ENCODE measurements around the gene MOGAT3. TPM values are rescaled to one million over a fixed set of nuclear protein-coding genes. Genes with fewer than 3 reads are reported as not detected.
A peak's percentile ranks its signal among the peaks of the same experiment; 100 is the strongest.

The MOGAT3 gene
- total RNA-seq, 1 experiment from 2014 or later = 0.81 TPM

DNA sequence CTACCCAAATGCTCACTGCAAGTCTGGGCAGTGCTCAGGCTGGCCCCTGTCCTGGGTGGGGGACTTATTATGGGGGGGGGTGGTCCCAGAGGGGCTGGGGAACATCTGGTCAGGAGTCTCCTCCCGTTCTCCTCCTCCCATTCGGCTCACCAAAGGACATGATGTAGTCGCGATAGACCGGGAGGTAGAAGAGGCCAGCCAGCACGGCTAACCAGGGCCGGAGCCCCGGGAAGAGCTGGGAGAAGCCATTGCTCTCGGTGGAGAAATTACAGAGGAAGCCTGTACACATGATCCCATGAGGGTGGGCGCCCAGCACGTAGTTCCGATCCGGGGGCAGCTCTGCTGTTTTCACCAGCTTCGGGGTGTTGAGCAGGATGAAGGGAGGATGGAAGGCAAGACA is 2.4 kb downstream of the MOGAT3 start (continued):
- TF ChIP-seq, protein P1, sequence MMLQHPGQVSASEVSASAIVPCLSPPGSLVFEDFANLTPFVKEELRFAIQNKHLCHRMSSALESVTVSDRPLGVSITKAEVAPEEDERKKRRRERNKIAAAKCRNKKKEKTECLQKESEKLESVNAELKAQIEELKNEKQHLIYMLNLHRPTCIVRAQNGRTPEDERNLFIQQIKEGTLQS (CRISPR knock-in tag; conservative IDR thresholded peaks at IDR 0.05) = no peak

DNA sequence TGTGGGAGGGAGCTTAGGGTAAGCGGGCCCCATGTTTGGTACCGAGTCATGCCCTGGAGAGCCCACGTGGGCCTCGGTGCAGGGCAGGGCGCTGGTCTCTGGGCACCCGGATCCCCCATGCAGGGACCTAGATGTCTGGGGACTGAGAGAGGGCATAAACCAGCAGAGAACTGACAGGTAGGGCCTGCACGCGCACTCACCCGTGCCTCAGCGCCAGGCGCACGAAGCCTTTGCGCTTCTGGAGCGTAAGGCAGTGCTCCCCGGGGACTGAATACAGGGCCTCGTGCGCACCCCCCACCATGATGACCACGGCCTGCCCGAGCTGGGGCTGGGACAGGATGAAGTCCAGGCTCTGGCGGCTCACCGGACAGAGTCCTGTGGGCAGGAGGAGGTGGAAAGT is 2.8 kb downstream of the MOGAT3 start:
- POLR2A ChIA-PET = no interaction called here
- peaks cover 15% of the 10 kb centered on the region for H3K27me3 Mint-ChIP-seq (ENCODE audit: low read depth)
- CTCF ChIA-PET = no interaction called here
- H3K27ac Mint-ChIP-seq = no peak overlapping the region
- no peaks in the 10 kb centered on the region for H3K9me3 Mint-ChIP-seq
- no peaks in the 10 kb centered on the region for H3K36me3 Mint-ChIP-seq
- H3K4me1 Mint-ChIP-seq = peaks cover 28% of the 10 kb centered on the region
- no peak overlapping the region for H3K4me3 Mint-ChIP-seq
- ATAC-seq = no peak
- DNase-seq (ENCODE audit: low spot score) = no peak
- TF ChIP-seq FOXP1 (CRISPR knock-in tag; IDR thresholded peaks at IDR 0.05; ENCODE audit: borderline replicate concordance) (peak; percentile 45; the same call in 1 of the 2 replicates), ATF2 (CRISPR knock-in tag; IDR thresholded peaks at IDR 0.05; ENCODE audit: borderline replicate concordance, low read depth) (no peak), SMAD3 (CRISPR knock-in tag; IDR thresholded peaks at IDR 0.05; ENCODE audit: borderline replicate concordance) (no peak)
- TF ChIP-seq, protein P2, sequence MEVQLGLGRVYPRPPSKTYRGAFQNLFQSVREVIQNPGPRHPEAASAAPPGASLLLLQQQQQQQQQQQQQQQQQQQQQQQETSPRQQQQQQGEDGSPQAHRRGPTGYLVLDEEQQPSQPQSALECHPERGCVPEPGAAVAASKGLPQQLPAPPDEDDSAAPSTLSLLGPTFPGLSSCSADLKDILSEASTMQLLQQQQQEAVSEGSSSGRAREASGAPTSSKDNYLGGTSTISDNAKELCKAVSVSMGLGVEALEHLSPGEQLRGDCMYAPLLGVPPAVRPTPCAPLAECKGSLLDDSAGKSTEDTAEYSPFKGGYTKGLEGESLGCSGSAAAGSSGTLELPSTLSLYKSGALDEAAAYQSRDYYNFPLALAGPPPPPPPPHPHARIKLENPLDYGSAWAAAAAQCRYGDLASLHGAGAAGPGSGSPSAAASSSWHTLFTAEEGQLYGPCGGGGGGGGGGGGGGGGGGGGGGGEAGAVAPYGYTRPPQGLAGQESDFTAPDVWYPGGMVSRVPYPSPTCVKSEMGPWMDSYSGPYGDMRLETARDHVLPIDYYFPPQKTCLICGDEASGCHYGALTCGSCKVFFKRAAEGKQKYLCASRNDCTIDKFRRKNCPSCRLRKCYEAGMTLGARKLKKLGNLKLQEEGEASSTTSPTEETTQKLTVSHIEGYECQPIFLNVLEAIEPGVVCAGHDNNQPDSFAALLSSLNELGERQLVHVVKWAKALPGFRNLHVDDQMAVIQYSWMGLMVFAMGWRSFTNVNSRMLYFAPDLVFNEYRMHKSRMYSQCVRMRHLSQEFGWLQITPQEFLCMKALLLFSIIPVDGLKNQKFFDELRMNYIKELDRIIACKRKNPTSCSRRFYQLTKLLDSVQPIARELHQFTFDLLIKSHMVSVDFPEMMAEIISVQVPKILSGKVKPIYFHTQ (CRISPR knock-in tag; IDR thresholded peaks at IDR 0.05) = no peak

- no peaks in the 10 kb centered on the region; the same call in 1 of the 2 replicates for H3K27me3 Mint-ChIP-seq (ENCODE audit: low read depth)
- H3K4me1 Mint-ChIP-seq = peaks cover 13% of the 10 kb centered on the region
- no peak overlapping the region for H3K27ac Mint-ChIP-seq
- no peaks in the 10 kb centered on the region for H3K9me3 Mint-ChIP-seq
- ChIA-PET POLR2A (interaction anchor here (0.6 kb wide), 1 partner anchor 112 kb away, joined by 3 read pairs; no protein-coding TSS in a partner anchor), CTCF (interaction anchor here (1.6 to 8.0 kb wide), 3 partner anchors 22 to 87 kb away, joined by 7 to 217 read pairs (median 16); no protein-coding TSS in a partner anchor)
- ATAC-seq (no peak), DNase-seq (ENCODE audit: low spot score) (no peak)
- H3K4me3 Mint-ChIP-seq = no peak overlapping the region
- no peaks in the 10 kb centered on the region for H3K36me3 Mint-ChIP-seq
- TF ChIP-seq HMGA2 (CRISPR knock-in tag; IDR thresholded peaks at IDR 0.05) (no peak), NR3C1 (CRISPR knock-in tag; conservative IDR thresholded peaks at IDR 0.05; ENCODE audit: low read depth) (no peak), GRHL2 (CRISPR knock-in tag; IDR thresholded peaks at IDR 0.05; ENCODE audit: insufficient replicate concordance, severe bottlenecking) (no peak), ZNF423 (CRISPR knock-in tag; IDR thresholded peaks at IDR 0.05) (no peak), ZNF416 (CRISPR knock-in tag; IDR thresholded peaks at IDR 0.05) (no peak), E2F4 (CRISPR knock-in tag; IDR thresholded peaks at IDR 0.05; ENCODE audit: borderline replicate concordance, low read depth) (no peak), GTF2I (CRISPR knock-in tag; conservative IDR thresholded peaks at IDR 0.05) (no peak), ESRRA (CRISPR knock-in tag; IDR thresholded peaks at IDR 0.05; ENCODE audit: borderline replicate concordance) (no peak), PRRX2 (CRISPR knock-in tag; IDR thresholded peaks at IDR 0.05) (no peak), GABPB1 (CRISPR knock-in tag; IDR thresholded peaks at IDR 0.05) (no peak), HMGXB4 (CRISPR knock-in tag; IDR thresholded peaks at IDR 0.05) (no peak), ZNF425 (CRISPR knock-in tag; conservative IDR thresholded peaks at IDR 0.05) (no peak), ATF2 (CRISPR knock-in tag; IDR thresholded peaks at IDR 0.05; ENCODE audit: borderline replicate concordance, low read depth) (no peak)
- TF ChIP-seq, protein P1 (CRISPR knock-in tag; conservative IDR thresholded peaks at IDR 0.05) = no peak
- TF ChIP-seq, protein P3, sequence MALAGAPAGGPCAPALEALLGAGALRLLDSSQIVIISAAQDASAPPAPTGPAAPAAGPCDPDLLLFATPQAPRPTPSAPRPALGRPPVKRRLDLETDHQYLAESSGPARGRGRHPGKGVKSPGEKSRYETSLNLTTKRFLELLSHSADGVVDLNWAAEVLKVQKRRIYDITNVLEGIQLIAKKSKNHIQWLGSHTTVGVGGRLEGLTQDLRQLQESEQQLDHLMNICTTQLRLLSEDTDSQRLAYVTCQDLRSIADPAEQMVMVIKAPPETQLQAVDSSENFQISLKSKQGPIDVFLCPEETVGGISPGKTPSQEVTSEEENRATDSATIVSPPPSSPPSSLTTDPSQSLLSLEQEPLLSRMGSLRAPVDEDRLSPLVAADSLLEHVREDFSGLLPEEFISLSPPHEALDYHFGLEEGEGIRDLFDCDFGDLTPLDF (CRISPR knock-in tag; IDR thresholded peaks at IDR 0.05) = no peak
These were observed 5.0 kb downstream of the MOGAT3 start for GRCh38 chr7:101195884-101196283.
